Spleen (tissue), 7 donors: Measurements from ENCODE around the gene AGAP2.

ENCODE experiments used
- POLR2A ChIP-seq, 3 donors: fragments of 450-650 bp; IDR thresholded peaks; one replicate each; pipeline ENCODE4 v1.5.1; 2017; ENCODE audit warnings: antibody characterized with exemption in 3 of 3, mild to moderate bottlenecking in 1 of 3
- POLR2AphosphoS5 ChIP-seq, 3 donors: sonication (generic); formaldehyde crosslinking; IDR thresholded peaks; one replicate each; pipeline ENCODE4 v1.5.1; 2017; ENCODE audit warnings: antibody characterized with exemption in 3 of 3
- TF ChIP-seq, protein P1 (sequence below), 11 experiments: fragments of 200-600 bp in 7 of 11; fragments of 450-650 bp in 4 of 11; sonication (generic) in 4 of 11; IDR thresholded peaks in 8 of 11; conservative IDR thresholded peaks in 3 of 11; 1 replicate in 7 of 11; 2 replicates in 4 of 11; pipeline versions ENCODE4 v1.4.0 to v1.8.0; 2016 to 2021; ENCODE audit warnings: antibody characterized with exemption in 11 of 11, inconsistent platforms in 4 of 11, mild to moderate bottlenecking in 1 of 11
- donor health status: DM: no; HTN: no; CAD: no; lungs with moderate emphysema.
- donor health status: DM: no; HTN: no; CAD: no.
- donor health status: DM: no; HTN: no; CAD: no.

DNA sequence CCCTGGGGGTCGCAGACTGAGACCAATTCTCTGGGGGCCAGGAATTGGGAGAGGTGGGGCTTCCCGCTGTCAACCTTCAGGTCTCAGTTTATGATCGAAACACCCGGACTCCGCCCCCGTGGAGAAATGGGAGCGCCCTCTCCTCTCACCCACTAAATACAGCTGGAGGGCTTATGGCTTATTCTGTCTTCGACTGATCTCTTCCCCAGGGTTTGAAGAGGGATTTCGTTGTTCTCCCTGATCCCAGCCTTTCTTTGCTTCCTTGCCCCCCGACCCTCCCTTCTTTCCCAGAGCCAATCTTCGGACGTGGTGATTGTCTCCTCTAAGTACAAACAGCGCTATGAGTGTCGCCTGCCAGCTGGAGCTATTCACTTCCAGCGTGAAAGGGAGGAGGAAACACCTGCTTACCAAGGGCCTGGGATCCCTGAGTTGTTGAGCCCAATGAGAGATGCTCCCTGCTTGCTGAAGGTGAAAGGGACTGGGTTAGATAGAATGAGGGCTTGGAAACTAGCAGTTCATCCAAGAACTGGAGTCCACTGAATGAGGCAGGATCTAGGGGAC, 44.0 kb downstream of the AGAP2 start:
- TF ChIP-seq, protein P1, sequence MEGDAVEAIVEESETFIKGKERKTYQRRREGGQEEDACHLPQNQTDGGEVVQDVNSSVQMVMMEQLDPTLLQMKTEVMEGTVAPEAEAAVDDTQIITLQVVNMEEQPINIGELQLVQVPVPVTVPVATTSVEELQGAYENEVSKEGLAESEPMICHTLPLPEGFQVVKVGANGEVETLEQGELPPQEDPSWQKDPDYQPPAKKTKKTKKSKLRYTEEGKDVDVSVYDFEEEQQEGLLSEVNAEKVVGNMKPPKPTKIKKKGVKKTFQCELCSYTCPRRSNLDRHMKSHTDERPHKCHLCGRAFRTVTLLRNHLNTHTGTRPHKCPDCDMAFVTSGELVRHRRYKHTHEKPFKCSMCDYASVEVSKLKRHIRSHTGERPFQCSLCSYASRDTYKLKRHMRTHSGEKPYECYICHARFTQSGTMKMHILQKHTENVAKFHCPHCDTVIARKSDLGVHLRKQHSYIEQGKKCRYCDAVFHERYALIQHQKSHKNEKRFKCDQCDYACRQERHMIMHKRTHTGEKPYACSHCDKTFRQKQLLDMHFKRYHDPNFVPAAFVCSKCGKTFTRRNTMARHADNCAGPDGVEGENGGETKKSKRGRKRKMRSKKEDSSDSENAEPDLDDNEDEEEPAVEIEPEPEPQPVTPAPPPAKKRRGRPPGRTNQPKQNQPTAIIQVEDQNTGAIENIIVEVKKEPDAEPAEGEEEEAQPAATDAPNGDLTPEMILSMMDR (IDR thresholded peaks at IDR 0.05 in 8 of 11, conservative IDR thresholded peaks at IDR 0.05 in 3 of 11) = no peak
- TF ChIP-seq POLR2A (IDR thresholded peaks at IDR 0.05) (no peak), POLR2AphosphoS5 (IDR thresholded peaks at IDR 0.05) (no peak)
